Upper lobe of right lung (tissue), 1 donor: ENCODE measurements around the gene LY6G6F. TPM values are rescaled to one million over a fixed set of nuclear protein-coding genes. Genes with fewer than 3 reads are reported as not detected.

Experiments
- ATAC-seq: fragments of 200-7000 bp; cut with Tn5 transposase; one replicate; pipeline ENCODE4 v1.9.1; 2020; ENCODE audit warnings: mild to moderate bottlenecking, moderate library complexity
- DNase-seq: peaks from one replicate; pipeline ENCODE4 v3.0.0-alpha.2; 2020
- H3K27ac ChIP-seq: fragments of 200-600 bp; one replicate; pipeline ENCODE4 v1.8.0; 2022
- H3K27me3 ChIP-seq: fragments of 200-600 bp; one replicate; pipeline ENCODE4 v1.8.0; 2022; ENCODE audit warnings: mild to moderate bottlenecking
- H3K36me3 ChIP-seq: fragments of 200-600 bp; one replicate; pipeline ENCODE4 v1.8.0; 2022
- H3K4me1 ChIP-seq: fragments of 200-600 bp; one replicate; pipeline ENCODE4 v1.8.0; 2022
- H3K4me3 ChIP-seq: fragments of 200-600 bp; one replicate; pipeline ENCODE4 v1.8.0; 2022; ENCODE audit warnings: mild to moderate bottlenecking
- H3K9me3 ChIP-seq: fragments of 200-600 bp; one replicate; pipeline ENCODE4 v1.8.0; 2022
- intact Hi-C: fragments of 100-400 bp; cut with DNase I; formaldehyde crosslinking; loops from one replicate; pipeline ENCODE4 v1.11.0; 2022
- total RNA-seq: library from RNA; stranded (reverse); fragmentation: NEBNext Ultra II Directional; extraction: Animal tissue kit (Norgen Biotek cat#: 25700); gene quantifications from one replicate; pipeline ENCODE4 v1.2.1, GENCODE V29; 2021
- TF ChIP-seq, protein P1 (sequence below): fragments of 200-600 bp; IDR thresholded peaks from one replicate; pipeline ENCODE4 v1.8.0; 2022; ENCODE audit warnings: antibody characterized with exemption
- donor health status: DM: no; HTN: yes; CAD: no; lungs with severe emphysema.

The LY6G6F gene
- total RNA-seq, 1 donor from 2014 or later: not detected

DNA sequence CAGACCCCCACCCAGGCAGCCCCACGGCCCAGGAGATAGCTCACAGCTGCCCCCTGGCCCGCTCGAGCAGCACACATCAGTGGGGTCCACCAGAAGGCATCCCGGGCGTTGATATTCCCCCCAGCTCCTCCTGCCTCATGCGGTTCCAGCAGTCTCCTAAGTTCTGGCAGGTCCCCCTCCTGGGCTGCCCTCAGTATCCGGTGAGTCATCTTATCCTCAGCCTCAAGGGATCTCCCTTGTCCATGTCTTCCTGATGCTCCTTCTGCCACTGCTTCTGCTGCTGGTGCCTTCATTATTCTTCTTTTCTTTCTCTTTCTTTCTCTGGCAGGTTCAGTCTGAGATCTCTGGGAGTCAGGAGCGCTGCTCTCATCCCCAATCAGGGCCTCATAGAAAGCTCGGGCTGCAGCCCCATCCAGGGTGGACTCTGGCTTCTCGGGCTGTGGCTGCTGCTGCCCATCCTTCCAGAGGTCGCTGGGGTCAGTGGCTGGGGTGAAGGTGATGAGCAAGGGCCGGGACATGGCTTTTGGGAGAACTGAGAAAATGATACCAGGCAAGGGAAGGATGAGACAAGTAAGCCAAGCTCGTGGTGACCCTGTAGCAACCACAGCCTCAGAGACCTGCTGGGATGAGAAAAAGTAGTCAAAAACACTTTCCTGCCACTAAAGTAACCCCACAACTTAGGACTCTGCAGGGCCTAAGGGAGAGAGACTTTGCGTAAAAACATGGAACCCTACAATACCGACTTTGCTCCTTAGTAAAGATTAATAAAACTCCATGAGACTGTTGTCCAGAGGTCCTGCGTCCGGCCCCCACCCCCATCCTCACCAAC lies 42.5 kb upstream of the LY6G6F start:
- Histone ChIP-seq H3K4me3 (peak overlapping the region; percentile 63), H3K4me1 (peaks cover 38% of the 10 kb centered on the region), H3K27ac (peak overlapping the region; percentile 93), H3K9me3 (no peaks in the 10 kb centered on the region), H3K36me3 (peaks cover 40% of the 10 kb centered on the region), H3K27me3 (no peaks in the 10 kb centered on the region)
- intact Hi-C loops: no loop called here
- DNase-seq (no peak), ATAC-seq (no peak)
- TF ChIP-seq, protein P1, sequence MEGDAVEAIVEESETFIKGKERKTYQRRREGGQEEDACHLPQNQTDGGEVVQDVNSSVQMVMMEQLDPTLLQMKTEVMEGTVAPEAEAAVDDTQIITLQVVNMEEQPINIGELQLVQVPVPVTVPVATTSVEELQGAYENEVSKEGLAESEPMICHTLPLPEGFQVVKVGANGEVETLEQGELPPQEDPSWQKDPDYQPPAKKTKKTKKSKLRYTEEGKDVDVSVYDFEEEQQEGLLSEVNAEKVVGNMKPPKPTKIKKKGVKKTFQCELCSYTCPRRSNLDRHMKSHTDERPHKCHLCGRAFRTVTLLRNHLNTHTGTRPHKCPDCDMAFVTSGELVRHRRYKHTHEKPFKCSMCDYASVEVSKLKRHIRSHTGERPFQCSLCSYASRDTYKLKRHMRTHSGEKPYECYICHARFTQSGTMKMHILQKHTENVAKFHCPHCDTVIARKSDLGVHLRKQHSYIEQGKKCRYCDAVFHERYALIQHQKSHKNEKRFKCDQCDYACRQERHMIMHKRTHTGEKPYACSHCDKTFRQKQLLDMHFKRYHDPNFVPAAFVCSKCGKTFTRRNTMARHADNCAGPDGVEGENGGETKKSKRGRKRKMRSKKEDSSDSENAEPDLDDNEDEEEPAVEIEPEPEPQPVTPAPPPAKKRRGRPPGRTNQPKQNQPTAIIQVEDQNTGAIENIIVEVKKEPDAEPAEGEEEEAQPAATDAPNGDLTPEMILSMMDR: no peak

DNA sequence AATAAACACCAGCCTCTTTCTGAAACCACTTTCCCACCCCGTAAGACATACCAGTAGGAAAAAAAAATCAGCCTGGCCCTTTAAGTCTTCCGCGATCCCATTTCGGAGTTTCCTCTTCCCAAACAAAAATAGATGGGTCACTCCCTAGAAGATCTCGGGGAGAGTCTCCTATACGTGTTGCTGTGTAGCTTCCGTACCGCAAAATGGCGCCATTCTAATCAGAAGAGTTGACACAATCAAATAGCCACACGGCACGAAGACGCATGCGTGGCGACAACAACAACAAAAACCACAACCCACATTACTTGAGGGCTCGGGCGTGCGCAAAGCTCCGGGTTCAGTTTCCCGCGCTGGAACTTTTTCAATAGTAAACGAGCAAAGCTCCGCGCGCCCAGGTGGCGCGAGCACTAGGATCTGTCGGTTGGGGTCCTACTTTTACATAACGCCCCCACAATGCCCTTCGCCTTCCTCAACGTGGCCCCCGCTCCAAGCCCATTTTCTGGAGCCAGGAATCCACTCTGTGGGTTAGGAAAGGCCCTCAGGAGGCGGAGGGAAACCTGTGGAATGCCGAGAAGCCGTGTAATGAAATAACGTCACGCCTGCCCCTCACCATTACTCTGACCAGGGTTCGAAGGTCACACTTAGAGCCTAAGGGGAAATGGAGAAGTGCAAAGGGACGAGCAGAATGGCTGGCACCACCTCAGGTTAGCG lies 41.7 kb upstream of the LY6G6F start, which contains the start of gene GPANK1:
TSS of gene GPANK1 (minus strand) at position 208 of the 711 bp plus-strand sequence. CDS start 519 bp downstream, outside the sequence.
- Histone ChIP-seq H3K4me1 (peaks cover 33% of the 10 kb centered on the region), H3K9me3 (no peaks in the 10 kb centered on the region)

DNA sequence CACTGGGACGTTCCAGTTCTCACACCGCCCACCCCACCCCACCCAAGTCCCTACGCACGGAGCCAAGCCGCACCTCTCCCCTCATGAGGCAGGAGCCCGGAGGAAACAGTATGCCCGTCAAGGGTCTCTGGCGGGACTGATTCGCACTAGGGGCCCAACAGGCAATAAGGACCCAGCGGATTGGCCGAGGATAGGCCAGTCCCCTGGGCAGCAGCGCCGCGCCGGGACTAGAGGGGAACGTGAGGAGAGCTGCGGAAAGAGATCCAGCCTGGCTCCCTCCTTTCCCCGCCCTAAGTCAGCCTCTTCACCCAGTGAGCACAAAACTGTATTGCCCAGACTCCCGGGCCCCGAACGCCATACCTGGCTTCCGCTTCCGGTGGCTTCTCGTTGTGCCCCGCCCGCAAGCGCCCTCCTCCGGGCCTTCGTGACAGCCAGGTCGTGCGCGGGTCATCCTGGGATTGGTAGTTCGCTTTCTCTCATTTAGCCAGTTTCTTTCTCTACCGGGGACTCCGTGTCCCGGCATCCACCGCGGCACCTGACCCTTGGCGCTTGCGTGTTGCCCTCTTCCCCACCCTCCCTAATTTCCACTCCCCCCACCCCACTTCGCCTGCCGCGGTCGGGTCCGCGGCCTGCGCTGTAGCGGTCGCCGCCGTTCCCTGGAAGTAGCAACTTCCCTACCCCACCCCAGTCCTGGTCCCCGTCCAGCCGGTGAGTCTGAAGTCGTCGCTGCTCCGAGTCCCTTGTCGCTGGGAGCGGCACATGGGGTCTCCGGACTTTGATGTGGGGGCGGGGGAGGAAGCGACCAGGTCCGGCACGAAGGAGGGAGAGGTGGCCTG lies 40.9 kb upstream of the LY6G6F start, which contains the start of gene CSNK2B:
TSS of gene CSNK2B (plus strand) at position 580 of the 836 bp plus-strand sequence. CDS start 752 bp downstream, outside the sequence.
- Histone ChIP-seq H3K4me3 (peak within 1 kb of the TSS; percentile 63), H3K27me3 (no peaks in the 10 kb centered on the region), H3K27ac (peak within 1 kb of the TSS; percentile 93), H3K9me3 (no peaks in the 10 kb centered on the region), H3K36me3 (peaks cover 55% of the 10 kb centered on the region), H3K4me1 (peaks cover 33% of the 10 kb centered on the region)
- intact Hi-C loops: no loop called here
- ATAC-seq (peak; percentile 94), DNase-seq (peak; percentile 99)
- TF ChIP-seq, protein P1: peak; percentile 21

More for the DNA sequence above, 41.7 kb upstream of the LY6G6F start, which contains the start of gene GPANK1:
- intact Hi-C loops: no loop called here
- Histone ChIP-seq H3K27ac (peak within 1 kb of the TSS; percentile 93), H3K36me3 (peaks cover 48% of the 10 kb centered on the region), H3K27me3 (no peaks in the 10 kb centered on the region), H3K4me3 (peak within 1 kb of the TSS; percentile 63)
- TF ChIP-seq, protein P1: no peak
- DNase-seq: peak; percentile 92
- peak; percentile 61 for ATAC-seq

DNA sequence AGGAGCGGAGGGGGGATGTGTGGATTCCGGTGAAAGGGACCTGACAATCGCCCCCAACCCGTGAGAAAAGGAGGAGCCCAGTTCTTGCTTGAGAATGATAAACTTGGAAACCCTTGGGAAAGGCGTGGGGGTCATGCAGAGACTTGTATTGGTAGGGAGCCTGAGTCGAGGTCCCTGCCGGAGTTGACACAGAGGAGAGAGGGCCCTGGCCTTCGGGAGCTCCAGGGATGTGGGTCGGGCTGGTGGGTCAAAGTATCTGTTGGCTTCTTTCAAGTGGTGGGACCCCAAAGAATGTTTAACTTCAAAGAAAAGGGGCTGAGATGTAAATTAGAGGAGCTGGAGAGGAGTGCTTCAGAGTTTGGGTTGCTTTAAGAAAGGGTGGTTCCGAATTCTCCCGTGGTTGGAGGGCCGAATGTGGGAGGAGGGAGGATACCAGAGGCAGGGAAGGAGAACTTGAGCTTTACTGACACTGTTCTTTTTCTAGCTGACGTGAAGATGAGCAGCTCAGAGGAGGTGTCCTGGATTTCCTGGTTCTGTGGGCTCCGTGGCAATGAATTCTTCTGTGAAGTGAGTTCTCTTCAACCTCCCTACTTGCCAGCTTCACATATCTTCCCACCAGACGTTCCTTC lies 40.2 kb upstream of the LY6G6F start:
- intact Hi-C loops: no loop called here
- ATAC-seq: no peak
- peaks cover 63% of the 10 kb centered on the region for H3K36me3 ChIP-seq
- TF ChIP-seq, protein P1: no peak
- peak overlapping the region; percentile 63 for H3K4me3 ChIP-seq
- DNase-seq: no peak
- H3K9me3 ChIP-seq: no peaks in the 10 kb centered on the region
- H3K27me3 ChIP-seq: no peaks in the 10 kb centered on the region
- H3K27ac ChIP-seq: peak overlapping the region; percentile 93
- H3K4me1 ChIP-seq: peaks cover 33% of the 10 kb centered on the region

DNA sequence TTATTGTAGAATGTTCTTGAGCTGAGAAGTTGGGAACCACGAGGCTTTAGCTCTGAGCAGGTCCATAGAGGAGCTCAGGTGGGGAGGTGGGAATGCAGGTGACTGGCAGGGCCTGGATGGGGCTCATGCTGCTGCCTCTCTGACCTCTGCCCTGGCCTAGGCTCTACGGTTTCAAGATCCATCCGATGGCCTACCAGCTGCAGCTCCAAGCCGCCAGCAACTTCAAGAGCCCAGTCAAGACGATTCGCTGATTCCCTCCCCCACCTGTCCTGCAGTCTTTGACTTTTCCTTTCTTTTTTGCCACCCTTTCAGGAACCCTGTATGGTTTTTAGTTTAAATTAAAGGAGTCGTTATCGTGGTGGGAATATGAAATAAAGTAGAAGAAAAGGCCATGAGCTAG lies 37.0 kb upstream of the LY6G6F start, which contains the start of gene LY6G5B:
TSS of gene LY6G5B (plus strand) at position 301 of the 400 bp plus-strand sequence. CDS start 975 bp downstream, outside the sequence.
- intact Hi-C loops: no loop called here
- no peak for DNase-seq
- Histone ChIP-seq H3K27ac (no peak within 1 kb of the TSS), H3K4me1 (peaks cover 13% of the 10 kb centered on the region), H3K9me3 (no peaks in the 10 kb centered on the region), H3K27me3 (no peaks in the 10 kb centered on the region), H3K36me3 (peaks cover 67% of the 10 kb centered on the region), H3K4me3 (no peak within 1 kb of the TSS)
- TF ChIP-seq, protein P1: no peak
- ATAC-seq: no peak
